ENCODE measurements around the gene SNRNP70. TPM values are rescaled to one million over a fixed set of nuclear protein-coding genes. Genes with fewer than 3 reads are reported as not detected.
A peak's percentile ranks its signal among the peaks of the same experiment; 100 is the strongest.

Gene SNRNP70
- total and polyA plus RNA-seq, 2 experiments from 2014 or later = 243 to 361 TPM

GRCh38 chr19:49118565-49119410, 33.5 kb downstream of the SNRNP70 start, which contains the start of gene C19orf73:
C19orf73 (minus strand) TSS chr19:49119143; CDS start chr19:49119022, 121 bp downstream.
- Histone ChIP-seq H3K27me3 (ENCODE audit: insufficient read depth) (peaks cover 40% of the 10 kb centered on the region), H3K79me2 (replicated peaks; ENCODE audit: insufficient read depth) (no peaks in the 10 kb centered on the region), H3K4me2 (peak within 1 kb of the TSS; percentile 91), H3K4me3 (peak within 1 kb of the TSS; percentile 84), H3K36me3 (ENCODE audit: insufficient read depth) (no peaks in the 10 kb centered on the region), H4K20me1 (replicated peaks; ENCODE audit: insufficient read depth) (no peaks in the 10 kb centered on the region; the same call in 1 of the 2 replicates), H2AFZ (peak within 1 kb of the TSS; percentile 90), H3K4me1 (ENCODE audit: insufficient read depth) (peaks cover 8% of the 10 kb centered on the region), H3K27ac (ENCODE audit: low read depth) (no peak within 1 kb of the TSS), H3F3A (replicated peaks; ENCODE audit: low read depth) (peaks cover 5% of the 10 kb centered on the region), H3K9me2 (ENCODE audit: insufficient read depth) (no peaks in the 10 kb centered on the region)
- peak; percentile 67 for ATAC-seq
- Mint-ChIP-seq H3K27me3 (ENCODE audit: insufficient read depth, low read depth, poor library complexity) (peaks cover 53% of the 10 kb centered on the region), H3K36me3 (ENCODE audit: low read depth) (no peaks in the 10 kb centered on the region; the same call in 2 of the 3 replicates), H3K9me3 (no peaks in the 10 kb centered on the region), H3K27ac (peak within 1 kb of the TSS; percentile 38), H3K4me1 (peaks cover 12% of the 10 kb centered on the region), H3K4me3 (peak within 1 kb of the TSS; percentile 73)
- peak; percentile 96 for DNase-seq (ENCODE audit: low spot score)
- TF ChIP-seq ZNF462 (CRISPR knock-in tag; IDR thresholded peaks at IDR 0.05) (no peak), JUNB (IDR thresholded peaks at IDR 0.05; ENCODE audit: unreplicated experiment) (no peak), REST (IDR thresholded peaks at IDR 0.05; ENCODE audit: unreplicated experiment) (no peak), CREB1 (CRISPR knock-in tag; IDR thresholded peaks at IDR 0.05; ENCODE audit: low read depth) (peak; percentile 48), CTCF (conservative IDR thresholded peaks at IDR 0.05; ENCODE audit: low read depth in 2 of 2) (no peak), ZNF331 (CRISPR knock-in tag; IDR thresholded peaks at IDR 0.05; ENCODE audit: low read depth) (no peak), ZNF114 (CRISPR knock-in tag; IDR thresholded peaks at IDR 0.05) (no peak), STAT1 (IDR thresholded peaks at IDR 0.05; ENCODE audit: unreplicated experiment) (no peak), EZH2 (IDR thresholded peaks at IDR 0.05; ENCODE audit: low read depth, unreplicated experiment) (no peak), POLR2AphosphoS5 (IDR thresholded peaks at IDR 0.05; ENCODE audit: low read depth) (peak; percentile 59), ETS1 (IDR thresholded peaks at IDR 0.05) (no peak)

Data from GM23338 (cell line).